CD4-positive, alpha-beta T cell treated with Interleukin-6 at 100 ng/mL for 8 hours (primary cell): ENCODE measurements around the gene ERGIC2.
"Not testable (repeated sequence)": the region's sequence is repeated elsewhere in the genome, so short reads cannot be mapped to it uniquely, and the experiment has no call there.

Experiments used
- DNase-seq: peaks from one replicate; pipeline ENCODE4 v3.0.0-alpha.2; 2020; ENCODE audit warnings: mixed read lengths, low spot score

The ERGIC2 gene

GRCh38 chr12:29380536-29381523 lies at the start of gene ERGIC2:
Gene ERGIC2 (minus strand): TSS chr12:29381172. CDS start chr12:29371633, 9,539 bp downstream.
- peak; percentile 96 for DNase-seq

- no peak for DNase-seq
Observed at GRCh38 chr12:29430716-29431044, 49.7 kb upstream of the ERGIC2 start.

GRCh38 chr12:29429999-29430715 lies 49.2 kb upstream of the ERGIC2 start:
- DNase-seq, result no peak

GRCh38 chr12:29428633-29429032 lies 47.7 kb upstream of the ERGIC2 start:
- no peak for DNase-seq

GRCh38 chr12:29427964-29428363 lies 47.0 kb upstream of the ERGIC2 start:
- DNase-seq, result peak; percentile 24

GRCh38 chr12:29426498-29426897 lies 45.5 kb upstream of the ERGIC2 start:
- DNase-seq, result no peak

GRCh38 chr12:29425722-29426121 lies 44.8 kb upstream of the ERGIC2 start:
- DNase-seq, result no peak

GRCh38 chr12:29416748-29417147 lies 35.8 kb upstream of the ERGIC2 start:
- no peak for DNase-seq

GRCh38 chr12:29415111-29415510 lies 34.1 kb upstream of the ERGIC2 start:
- DNase-seq, result no peak

- no peak for DNase-seq
Observed at GRCh38 chr12:29414368-29414767, 33.4 kb upstream of the ERGIC2 start.

- DNase-seq, result no peak
Observed at GRCh38 chr12:29405561-29405960, 24.6 kb upstream of the ERGIC2 start.

- DNase-seq, result no peak
Observed at GRCh38 chr12:29403991-29404390, 23.0 kb upstream of the ERGIC2 start.

GRCh38 chr12:29402437-29402836 lies 21.5 kb upstream of the ERGIC2 start:
- DNase-seq, result no peak

GRCh38 chr12:29398495-29398894 lies 17.5 kb upstream of the ERGIC2 start:
- no peak for DNase-seq

- DNase-seq, result no peak
Observed at GRCh38 chr12:29396774-29397173, 15.8 kb upstream of the ERGIC2 start.

GRCh38 chr12:29395356-29395755 lies 14.4 kb upstream of the ERGIC2 start:
- no peak for DNase-seq

- peak; percentile 81 for DNase-seq
Observed at GRCh38 chr12:29390419-29390818, 9.4 kb upstream of the ERGIC2 start.

GRCh38 chr12:29389295-29389919 lies 8.4 kb upstream of the ERGIC2 start:
- DNase-seq, result no peak

- DNase-seq, result not testable (repeated sequence)
Observed at GRCh38 chr12:29386084-29386680, 5.2 kb upstream of the ERGIC2 start.

GRCh38 chr12:29385194-29385593 lies 4.2 kb upstream of the ERGIC2 start:
- not testable (repeated sequence) for DNase-seq

- no peak for DNase-seq
Observed at GRCh38 chr12:29382251-29382650, 1.3 kb upstream of the ERGIC2 start.

- no peak for DNase-seq
Observed at GRCh38 chr12:29376118-29376517, 4.9 kb downstream of the ERGIC2 start.
